HepG2 (cell line): Measurements from ENCODE around the gene PRSS48.

Experiments used
- FOXJ3 ChIP-seq: sonication (generic); formaldehyde crosslinking; IDR thresholded peaks from 2 replicates; pipeline ENCODE4 v1.4.0; 2020; ENCODE audit warnings: missing genetic modification reagents, mild to moderate bottlenecking, borderline replicate concordance
- MBNL3 ChIP-seq: fragments of 250-450 bp; sonication (Bioruptor Pico); conservative IDR thresholded peaks from 2 replicates; pipeline ENCODE4 v1.8.0; 2022; ENCODE audit warnings: mild to moderate bottlenecking, inconsistent platforms
- MIXL1 ChIP-seq: IDR thresholded peaks from 2 replicates; pipeline ENCODE4 v1.6.1; 2016
- MYNN ChIP-seq: sonication (generic); formaldehyde crosslinking; IDR thresholded peaks from 2 replicates; pipeline ENCODE4 v1.4.0; 2020; ENCODE audit warnings: mild to moderate bottlenecking, low read depth, missing genetic modification reagents
- NBN ChIP-seq: fragments of 450-650 bp; conservative IDR thresholded peaks from 2 replicates; pipeline ENCODE4 v1.6.1; 2017
- PHF8 ChIP-seq: sonication (generic); formaldehyde crosslinking; IDR thresholded peaks from 2 replicates; pipeline ENCODE4 v1.5.0; 2020; ENCODE audit warnings: missing genetic modification reagents
- SOX6 ChIP-seq, 2 experiments: fragments of 450-650 bp in 1 of 2; sonication (generic) in 1 of 2; formaldehyde crosslinking in 1 of 2; IDR thresholded peaks; 2 replicates each; pipeline versions ENCODE4 v1.4.0 to v1.6.1; 2017 to 2020; ENCODE audit warnings: antibody characterized with exemption in 1 of 2, mild to moderate bottlenecking in 1 of 2, missing genetic modification reagents in 1 of 2
- TAF1 ChIP-seq: sonication (generic); formaldehyde crosslinking; IDR thresholded peaks from 2 replicates; pipeline ENCODE4 v1.4.0; 2020; ENCODE audit warnings: missing genetic modification reagents
- TF ChIP-seq, protein P1 (sequence below): sonication (generic); formaldehyde crosslinking; IDR thresholded peaks from 2 replicates; pipeline ENCODE4 v1.5.0; 2020; ENCODE audit warnings: mild to moderate bottlenecking, missing genetic modification reagents, moderate library complexity
- TF ChIP-seq, protein P2 (sequence below): sonication (generic); formaldehyde crosslinking; IDR thresholded peaks from 2 replicates; pipeline ENCODE4 v1.8.0; 2022; ENCODE audit warnings: mild to moderate bottlenecking, missing genetic modification reagents; ENCODE audit not compliant: insufficient replicate concordance
- TF ChIP-seq, protein P3 (sequence below): sonication (generic); formaldehyde crosslinking; IDR thresholded peaks from 2 replicates; pipeline ENCODE4 v1.4.0; 2020; ENCODE audit warnings: missing genetic modification reagents
- TF ChIP-seq, protein P4 (sequence below), 2 experiments: IDR thresholded peaks; 2 replicates each; pipeline ENCODE4 v1.6.1; 2011 to 2012; ENCODE audit warnings: low read length in 2 of 2, borderline replicate concordance in 1 of 2, low read depth in 1 of 2, mild to moderate bottlenecking in 1 of 2, moderate library complexity in 1 of 2
- TF ChIP-seq, protein P5 (sequence below): sonication (generic); formaldehyde crosslinking; IDR thresholded peaks from 2 replicates; pipeline ENCODE4 v1.8.1; 2022; ENCODE audit warnings: low read depth, mild to moderate bottlenecking, missing genetic modification reagents

DNA sequence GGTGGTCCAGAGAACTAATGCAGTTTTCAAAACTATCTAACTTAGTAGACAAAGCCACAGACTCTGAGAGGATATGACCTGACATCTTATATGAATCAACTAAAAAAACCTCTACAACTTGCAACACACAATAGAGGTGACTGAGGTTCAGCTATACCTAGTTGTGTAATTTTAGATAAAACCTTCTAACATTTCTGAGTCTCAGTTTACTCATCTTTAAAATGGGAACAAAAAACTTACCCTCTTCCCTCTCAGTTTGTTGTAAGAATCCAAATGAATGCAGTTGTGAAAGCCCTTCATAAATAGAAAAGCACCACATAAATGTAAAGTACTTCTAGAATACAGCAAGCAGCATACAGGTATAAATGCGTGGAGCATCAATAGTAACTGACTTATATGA lies 42.5 kb downstream of the PRSS48 start:
- TF ChIP-seq, protein P1, sequence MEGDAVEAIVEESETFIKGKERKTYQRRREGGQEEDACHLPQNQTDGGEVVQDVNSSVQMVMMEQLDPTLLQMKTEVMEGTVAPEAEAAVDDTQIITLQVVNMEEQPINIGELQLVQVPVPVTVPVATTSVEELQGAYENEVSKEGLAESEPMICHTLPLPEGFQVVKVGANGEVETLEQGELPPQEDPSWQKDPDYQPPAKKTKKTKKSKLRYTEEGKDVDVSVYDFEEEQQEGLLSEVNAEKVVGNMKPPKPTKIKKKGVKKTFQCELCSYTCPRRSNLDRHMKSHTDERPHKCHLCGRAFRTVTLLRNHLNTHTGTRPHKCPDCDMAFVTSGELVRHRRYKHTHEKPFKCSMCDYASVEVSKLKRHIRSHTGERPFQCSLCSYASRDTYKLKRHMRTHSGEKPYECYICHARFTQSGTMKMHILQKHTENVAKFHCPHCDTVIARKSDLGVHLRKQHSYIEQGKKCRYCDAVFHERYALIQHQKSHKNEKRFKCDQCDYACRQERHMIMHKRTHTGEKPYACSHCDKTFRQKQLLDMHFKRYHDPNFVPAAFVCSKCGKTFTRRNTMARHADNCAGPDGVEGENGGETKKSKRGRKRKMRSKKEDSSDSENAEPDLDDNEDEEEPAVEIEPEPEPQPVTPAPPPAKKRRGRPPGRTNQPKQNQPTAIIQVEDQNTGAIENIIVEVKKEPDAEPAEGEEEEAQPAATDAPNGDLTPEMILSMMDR (CRISPR knock-in tag): no peak
- TF ChIP-seq, protein P2, sequence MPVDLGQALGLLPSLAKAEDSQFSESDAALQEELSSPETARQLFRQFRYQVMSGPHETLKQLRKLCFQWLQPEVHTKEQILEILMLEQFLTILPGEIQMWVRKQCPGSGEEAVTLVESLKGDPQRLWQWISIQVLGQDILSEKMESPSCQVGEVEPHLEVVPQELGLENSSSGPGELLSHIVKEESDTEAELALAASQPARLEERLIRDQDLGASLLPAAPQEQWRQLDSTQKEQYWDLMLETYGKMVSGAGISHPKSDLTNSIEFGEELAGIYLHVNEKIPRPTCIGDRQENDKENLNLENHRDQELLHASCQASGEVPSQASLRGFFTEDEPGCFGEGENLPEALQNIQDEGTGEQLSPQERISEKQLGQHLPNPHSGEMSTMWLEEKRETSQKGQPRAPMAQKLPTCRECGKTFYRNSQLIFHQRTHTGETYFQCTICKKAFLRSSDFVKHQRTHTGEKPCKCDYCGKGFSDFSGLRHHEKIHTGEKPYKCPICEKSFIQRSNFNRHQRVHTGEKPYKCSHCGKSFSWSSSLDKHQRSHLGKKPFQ (CRISPR knock-in tag): no peak
- TF ChIP-seq FOXJ3 (CRISPR knock-in tag) (no peak), MBNL3 (no peak), TAF1 (CRISPR knock-in tag) (no peak), NBN (no peak), MIXL1 (no peak), SOX6 (IDR thresholded peaks at IDR 0.05) (no peak), SOX6 (CRISPR knock-in tag; IDR thresholded peaks at IDR 0.05) (no peak), PHF8 (CRISPR knock-in tag) (no peak), MYNN (CRISPR knock-in tag) (no peak)
- TF ChIP-seq, protein P3, sequence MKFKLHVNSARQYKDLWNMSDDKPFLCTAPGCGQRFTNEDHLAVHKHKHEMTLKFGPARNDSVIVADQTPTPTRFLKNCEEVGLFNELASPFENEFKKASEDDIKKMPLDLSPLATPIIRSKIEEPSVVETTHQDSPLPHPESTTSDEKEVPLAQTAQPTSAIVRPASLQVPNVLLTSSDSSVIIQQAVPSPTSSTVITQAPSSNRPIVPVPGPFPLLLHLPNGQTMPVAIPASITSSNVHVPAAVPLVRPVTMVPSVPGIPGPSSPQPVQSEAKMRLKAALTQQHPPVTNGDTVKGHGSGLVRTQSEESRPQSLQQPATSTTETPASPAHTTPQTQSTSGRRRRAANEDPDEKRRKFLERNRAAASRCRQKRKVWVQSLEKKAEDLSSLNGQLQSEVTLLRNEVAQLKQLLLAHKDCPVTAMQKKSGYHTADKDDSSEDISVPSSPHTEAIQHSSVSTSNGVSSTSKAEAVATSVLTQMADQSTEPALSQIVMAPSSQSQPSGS (CRISPR knock-in tag): no peak
- TF ChIP-seq, protein P4, sequence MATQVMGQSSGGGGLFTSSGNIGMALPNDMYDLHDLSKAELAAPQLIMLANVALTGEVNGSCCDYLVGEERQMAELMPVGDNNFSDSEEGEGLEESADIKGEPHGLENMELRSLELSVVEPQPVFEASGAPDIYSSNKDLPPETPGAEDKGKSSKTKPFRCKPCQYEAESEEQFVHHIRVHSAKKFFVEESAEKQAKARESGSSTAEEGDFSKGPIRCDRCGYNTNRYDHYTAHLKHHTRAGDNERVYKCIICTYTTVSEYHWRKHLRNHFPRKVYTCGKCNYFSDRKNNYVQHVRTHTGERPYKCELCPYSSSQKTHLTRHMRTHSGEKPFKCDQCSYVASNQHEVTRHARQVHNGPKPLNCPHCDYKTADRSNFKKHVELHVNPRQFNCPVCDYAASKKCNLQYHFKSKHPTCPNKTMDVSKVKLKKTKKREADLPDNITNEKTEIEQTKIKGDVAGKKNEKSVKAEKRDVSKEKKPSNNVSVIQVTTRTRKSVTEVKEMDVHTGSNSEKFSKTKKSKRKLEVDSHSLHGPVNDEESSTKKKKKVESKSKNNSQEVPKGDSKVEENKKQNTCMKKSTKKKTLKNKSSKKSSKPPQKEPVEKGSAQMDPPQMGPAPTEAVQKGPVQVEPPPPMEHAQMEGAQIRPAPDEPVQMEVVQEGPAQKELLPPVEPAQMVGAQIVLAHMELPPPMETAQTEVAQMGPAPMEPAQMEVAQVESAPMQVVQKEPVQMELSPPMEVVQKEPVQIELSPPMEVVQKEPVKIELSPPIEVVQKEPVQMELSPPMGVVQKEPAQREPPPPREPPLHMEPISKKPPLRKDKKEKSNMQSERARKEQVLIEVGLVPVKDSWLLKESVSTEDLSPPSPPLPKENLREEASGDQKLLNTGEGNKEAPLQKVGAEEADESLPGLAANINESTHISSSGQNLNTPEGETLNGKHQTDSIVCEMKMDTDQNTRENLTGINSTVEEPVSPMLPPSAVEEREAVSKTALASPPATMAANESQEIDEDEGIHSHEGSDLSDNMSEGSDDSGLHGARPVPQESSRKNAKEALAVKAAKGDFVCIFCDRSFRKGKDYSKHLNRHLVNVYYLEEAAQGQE (IDR thresholded peaks at IDR 0.05; ENCODE audit: borderline replicate concordance in 1 of 2, low read depth in 1 of 2, low read length in 2 of 2): no peak
- TF ChIP-seq, protein P5, sequence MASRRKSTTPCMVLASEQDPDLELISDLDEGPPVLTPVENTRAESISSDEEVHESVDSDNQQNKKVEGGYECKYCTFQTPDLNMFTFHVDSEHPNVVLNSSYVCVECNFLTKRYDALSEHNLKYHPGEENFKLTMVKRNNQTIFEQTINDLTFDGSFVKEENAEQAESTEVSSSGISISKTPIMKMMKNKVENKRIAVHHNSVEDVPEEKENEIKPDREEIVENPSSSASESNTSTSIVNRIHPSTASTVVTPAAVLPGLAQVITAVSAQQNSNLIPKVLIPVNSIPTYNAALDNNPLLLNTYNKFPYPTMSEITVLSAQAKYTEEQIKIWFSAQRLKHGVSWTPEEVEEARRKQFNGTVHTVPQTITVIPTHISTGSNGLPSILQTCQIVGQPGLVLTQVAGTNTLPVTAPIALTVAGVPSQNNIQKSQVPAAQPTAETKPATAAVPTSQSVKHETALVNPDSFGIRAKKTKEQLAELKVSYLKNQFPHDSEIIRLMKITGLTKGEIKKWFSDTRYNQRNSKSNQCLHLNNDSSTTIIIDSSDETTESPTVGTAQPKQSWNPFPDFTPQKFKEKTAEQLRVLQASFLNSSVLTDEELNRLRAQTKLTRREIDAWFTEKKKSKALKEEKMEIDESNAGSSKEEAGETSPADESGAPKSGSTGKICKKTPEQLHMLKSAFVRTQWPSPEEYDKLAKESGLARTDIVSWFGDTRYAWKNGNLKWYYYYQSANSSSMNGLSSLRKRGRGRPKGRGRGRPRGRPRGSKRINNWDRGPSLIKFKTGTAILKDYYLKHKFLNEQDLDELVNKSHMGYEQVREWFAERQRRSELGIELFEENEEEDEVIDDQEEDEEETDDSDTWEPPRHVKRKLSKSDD (CRISPR knock-in tag): no peak
